ENCODE data around the gene ATP2A2.
"Not testable (repeated sequence)": the region's sequence is repeated elsewhere in the genome, so short reads cannot be mapped to it uniquely, and the experiment has no call there.

The ATP2A2 gene

GRCh38 chr12:110372056-110372425, 91.0 kb downstream of the ATP2A2 start:
- TF ChIP-seq CTCF (IDR thresholded peaks at IDR 0.05; ENCODE audit: insufficient read depth, low read depth, low read length, missing control alignments), result no peak
- H3K4me3 ChIP-seq (ENCODE audit: low read length), result no peak overlapping the region
- DNase-seq (ENCODE audit: low read depth), result no peak

- TF ChIP-seq CTCF (IDR thresholded peaks at IDR 0.05; ENCODE audit: insufficient read depth, low read depth, low read length, missing control alignments), result no peak
- DNase-seq (ENCODE audit: low read depth), result no peak
- H3K4me3 ChIP-seq (ENCODE audit: low read length), result no peak overlapping the region
Measured at GRCh38 chr12:110373025-110373424, 92.0 kb downstream of the ATP2A2 start.

GRCh38 chr12:110373425-110373824, 92.4 kb downstream of the ATP2A2 start:
- H3K4me3 ChIP-seq (ENCODE audit: low read length), result no peak overlapping the region
- TF ChIP-seq CTCF (IDR thresholded peaks at IDR 0.05; ENCODE audit: insufficient read depth, low read depth, low read length, missing control alignments), result no peak
- peak; percentile 80 for DNase-seq (ENCODE audit: low read depth)

- no peak for TF ChIP-seq CTCF (IDR thresholded peaks at IDR 0.05; ENCODE audit: insufficient read depth, low read depth, low read length, missing control alignments)
- H3K4me3 ChIP-seq (ENCODE audit: low read length), result no peak overlapping the region
- no peak for DNase-seq (ENCODE audit: low read depth)
Measured at GRCh38 chr12:110373962-110374611, 93.0 kb downstream of the ATP2A2 start.

GRCh38 chr12:110378131-110378790, 97.2 kb downstream of the ATP2A2 start:
- not testable (repeated sequence) for DNase-seq (ENCODE audit: low read depth)

GRCh38 chr12:110379197-110379596, 98.2 kb downstream of the ATP2A2 start:
- no peak for DNase-seq (ENCODE audit: low read depth)
- no peak overlapping the region for H3K4me3 ChIP-seq (ENCODE audit: low read length)
- no peak for TF ChIP-seq CTCF (IDR thresholded peaks at IDR 0.05; ENCODE audit: insufficient read depth, low read depth, low read length, missing control alignments)

More at GRCh38 chr12:110378131-110378790, 97.2 kb downstream of the ATP2A2 start:
- H3K4me3 ChIP-seq (ENCODE audit: low read length), result not testable (repeated sequence)

GRCh38 chr12:110379631-110380030, 98.6 kb downstream of the ATP2A2 start:
- DNase-seq (ENCODE audit: low read depth), result no peak
- no peak overlapping the region for H3K4me3 ChIP-seq (ENCODE audit: low read length)
- TF ChIP-seq CTCF (IDR thresholded peaks at IDR 0.05; ENCODE audit: insufficient read depth, low read depth, low read length, missing control alignments), result no peak
